ENCODE data around the gene DHRS1.

The DHRS1 gene

GRCh38 chr14:24249230-24250021 lies 50.2 kb downstream of the DHRS1 start:
- no peak overlapping the region for H3K27ac ChIP-seq (ENCODE audit: extremely low read depth, low read depth, low read length)
- peaks cover 0 to 5% of the 10 kb centered on the region in 2 experiments; a peak in 2 of 3 replicates for H3K36me3 ChIP-seq (ENCODE audit: control insufficient read depth in 2 of 2, insufficient read depth in 1 of 2, low read length in 2 of 2)
- H3K4me3 ChIP-seq (ENCODE audit: low read depth, low read length), result no peak overlapping the region
- ChIA-PET CTCF (interaction anchor here (1.2 to 1.7 kb wide), 2 partner anchors 48 to 59 kb away, joined by 4 to 9 read pairs; partner anchors contain the start of gene CIDEB), POLR2A (interaction anchor here (1.1 kb wide), 1 partner anchor 22 kb away, joined by 3 read pairs; the partner anchor contains the start of gene RABGGTA)
- H3K9me3 ChIP-seq (ENCODE audit: control insufficient read depth, insufficient read depth, low read depth, low read length), result no peaks in the 10 kb centered on the region
- TF ChIP-seq ZNF561 (tag by site-specific recombination; IDR thresholded peaks at IDR 0.05; ENCODE audit: borderline replicate concordance), result no peak
- TF ChIP-seq SALL2 (tag by site-specific recombination; IDR thresholded peaks at IDR 0.05; ENCODE audit: borderline replicate concordance), result no peak
- TF ChIP-seq ZNF175 (tag by site-specific recombination; IDR thresholded peaks at IDR 0.05), result no peak
- TF ChIP-seq ZNF843 (tag by site-specific recombination; IDR thresholded peaks at IDR 0.05), result no peak
- TF ChIP-seq, protein P1, sequence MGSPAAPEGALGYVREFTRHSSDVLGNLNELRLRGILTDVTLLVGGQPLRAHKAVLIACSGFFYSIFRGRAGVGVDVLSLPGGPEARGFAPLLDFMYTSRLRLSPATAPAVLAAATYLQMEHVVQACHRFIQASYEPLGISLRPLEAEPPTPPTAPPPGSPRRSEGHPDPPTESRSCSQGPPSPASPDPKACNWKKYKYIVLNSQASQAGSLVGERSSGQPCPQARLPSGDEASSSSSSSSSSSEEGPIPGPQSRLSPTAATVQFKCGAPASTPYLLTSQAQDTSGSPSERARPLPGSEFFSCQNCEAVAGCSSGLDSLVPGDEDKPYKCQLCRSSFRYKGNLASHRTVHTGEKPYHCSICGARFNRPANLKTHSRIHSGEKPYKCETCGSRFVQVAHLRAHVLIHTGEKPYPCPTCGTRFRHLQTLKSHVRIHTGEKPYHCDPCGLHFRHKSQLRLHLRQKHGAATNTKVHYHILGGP (tag by site-specific recombination; IDR thresholded peaks at IDR 0.05), result no peak
- no peak for TF ChIP-seq ZNF350 (tag by site-specific recombination; IDR thresholded peaks at IDR 0.05)
- H3K4me1 ChIP-seq (ENCODE audit: control insufficient read depth, insufficient read depth, low read length), result no peaks in the 10 kb centered on the region

GRCh38 chr14:24247422-24247821 lies 52.2 kb downstream of the DHRS1 start:
- H3K9me3 ChIP-seq (ENCODE audit: control insufficient read depth, insufficient read depth, low read depth, low read length), result no peaks in the 10 kb centered on the region
- H3K36me3 ChIP-seq (ENCODE audit: control insufficient read depth in 2 of 2, insufficient read depth in 1 of 2, low read length in 2 of 2), result no peaks in the 10 kb centered on the region
- ChIA-PET CTCF (interaction anchor here (0.7 to 7.2 kb wide), 4 partner anchors 15 to 184 kb away, joined by 3 to 133 read pairs (median 6); partner anchors contain the start of genes CIDEB, DHRS1 and NOP9), POLR2A (interaction anchor here (0.8 to 2.1 kb wide), 2 partner anchors 24 to 61 kb away, joined by 3 to 8 read pairs; partner anchors contain the start of genes CIDEB and RABGGTA)
- H3K27ac ChIP-seq (ENCODE audit: extremely low read depth, low read depth, low read length), result no peak overlapping the region
- no peak for TF ChIP-seq ZNF510 (tag by site-specific recombination; IDR thresholded peaks at IDR 0.05; ENCODE audit: insufficient replicate concordance)
- no peak for TF ChIP-seq ZNF10 (tag by site-specific recombination; IDR thresholded peaks at IDR 0.05)
- TF ChIP-seq ZNF645 (tag by site-specific recombination; IDR thresholded peaks at IDR 0.05), result no peak
- TF ChIP-seq ZNF560 (tag by site-specific recombination; IDR thresholded peaks at IDR 0.05; ENCODE audit: borderline replicate concordance), result no peak
- no peak for TF ChIP-seq ZNF350 (tag by site-specific recombination; IDR thresholded peaks at IDR 0.05)
- TF ChIP-seq ZNF354C (tag by site-specific recombination; IDR thresholded peaks at IDR 0.05; ENCODE audit: borderline replicate concordance, low read depth), result no peak
- TF ChIP-seq, protein P1 (tag by site-specific recombination; IDR thresholded peaks at IDR 0.05), result no peak
- H3K4me3 ChIP-seq (ENCODE audit: low read depth, low read length), result no peak overlapping the region
- H3K4me1 ChIP-seq (ENCODE audit: control insufficient read depth, insufficient read depth, low read length), result no peaks in the 10 kb centered on the region

DNA sequence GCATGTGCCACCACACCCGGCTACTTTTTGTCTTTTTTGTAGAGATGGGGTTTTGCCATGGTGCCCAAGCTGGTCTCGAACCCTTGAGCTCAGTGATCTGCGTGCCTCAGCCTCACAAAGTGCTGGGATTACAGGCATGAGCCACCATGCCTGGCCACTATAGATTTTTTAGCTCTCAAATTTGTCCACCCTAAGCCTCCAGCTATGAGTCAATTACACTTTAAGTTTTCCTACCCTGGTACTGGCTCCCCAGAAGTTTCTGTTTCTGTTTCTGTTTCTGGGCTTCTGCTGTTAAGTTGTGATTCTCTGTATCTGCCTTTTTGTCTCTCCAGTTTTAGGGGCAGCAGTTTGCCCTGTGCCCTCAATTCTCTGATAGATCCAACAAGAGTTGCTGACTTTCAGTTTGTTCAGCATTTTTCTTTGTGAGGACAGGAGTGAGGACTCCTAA lies 52.8 kb downstream of the DHRS1 start:
- Histone ChIP-seq H3K27ac (ENCODE audit: extremely low read depth, low read depth, low read length) (no peak overlapping the region), H3K36me3 (ENCODE audit: control insufficient read depth in 2 of 2, insufficient read depth in 1 of 2, low read length in 2 of 2) (no peaks in the 10 kb centered on the region), H3K4me3 (ENCODE audit: low read depth, low read length) (no peak overlapping the region), H3K4me1 (ENCODE audit: control insufficient read depth, insufficient read depth, low read length) (no peaks in the 10 kb centered on the region), H3K9me3 (ENCODE audit: control insufficient read depth, insufficient read depth, low read depth, low read length) (no peaks in the 10 kb centered on the region)
- ChIA-PET CTCF (interaction anchor here (0.7 to 7.2 kb wide), 4 partner anchors 15 to 185 kb away, joined by 3 to 133 read pairs (median 6); partner anchors contain the start of genes CIDEB, DHRS1 and NOP9), POLR2A (interaction anchor here (0.7 to 2.1 kb wide), 3 partner anchors 9 to 61 kb away, joined by 3 to 8 read pairs (median 3); partner anchors contain the start of genes CIDEB and RABGGTA)
- no peak for TF ChIP-seq PRDM2 (tag by site-specific recombination; IDR thresholded peaks at IDR 0.05; ENCODE audit: borderline replicate concordance)
- TF ChIP-seq, protein P2, sequence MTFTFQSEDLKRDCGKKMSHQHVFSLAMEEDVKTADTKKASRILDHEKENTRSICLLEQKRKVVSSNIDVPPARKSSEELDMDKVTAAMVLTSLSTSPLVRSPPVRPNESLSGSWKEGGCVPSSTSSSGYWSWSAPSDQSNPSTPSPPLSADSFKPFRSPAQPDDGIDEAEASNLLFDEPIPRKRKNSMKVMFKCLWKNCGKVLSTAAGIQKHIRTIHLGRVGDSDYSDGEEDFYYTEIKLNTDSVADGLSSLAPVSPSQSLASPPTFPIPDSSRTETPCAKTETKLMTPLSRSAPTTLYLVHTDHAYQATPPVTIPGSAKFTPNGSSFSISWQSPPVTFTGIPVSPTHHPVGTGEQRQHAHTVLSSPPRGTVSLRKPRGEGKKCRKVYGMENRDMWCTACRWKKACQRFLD (tag by site-specific recombination; IDR thresholded peaks at IDR 0.05), result no peak
- no peak for TF ChIP-seq ZSCAN4 (tag by site-specific recombination; IDR thresholded peaks at IDR 0.05)
- no peak for TF ChIP-seq ZNF146 (tag by site-specific recombination; IDR thresholded peaks at IDR 0.05)

Measured in HEK293 (cell line).